ENCODE results near the gene CACNA1C. TPM values are rescaled to one million over a fixed set of nuclear protein-coding genes. Genes with fewer than 3 reads are reported as not detected.
A peak's percentile ranks its signal among the peaks of the same experiment; 100 is the strongest.

CACNA1C gene
- total RNA-seq, 1 experiment from 2014 or later: 0.57 TPM

- no peak for DNase-seq (ENCODE audit: low read depth)
These were observed 178.3 kb downstream of the CACNA1C start for GRCh38 chr12:2231011-2231595.

- DNase-seq (ENCODE audit: low read depth): no peak
These were observed 179.2 kb downstream of the CACNA1C start for GRCh38 chr12:2231956-2232355.

DNA sequence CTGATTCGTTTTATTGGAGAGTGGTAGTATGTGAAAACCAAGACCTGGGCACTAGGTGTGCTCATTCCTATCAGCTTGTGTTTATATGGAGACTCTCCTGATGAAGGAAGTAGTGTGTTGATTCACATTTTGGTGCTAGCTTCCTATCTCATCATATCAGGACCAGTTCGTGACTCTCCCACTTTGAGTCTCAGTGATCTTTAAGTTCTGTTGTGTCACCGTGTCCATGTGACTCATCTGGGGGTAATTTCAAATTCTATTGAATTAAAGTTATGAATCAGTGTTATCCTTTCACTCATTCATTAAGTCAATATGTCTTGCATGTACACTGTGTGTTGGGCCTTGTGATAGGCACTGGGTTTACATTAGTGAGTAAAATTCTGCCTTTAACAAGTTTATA, 180.2 kb downstream of the CACNA1C start:
- DNase-seq (ENCODE audit: low read depth): no peak

DNA sequence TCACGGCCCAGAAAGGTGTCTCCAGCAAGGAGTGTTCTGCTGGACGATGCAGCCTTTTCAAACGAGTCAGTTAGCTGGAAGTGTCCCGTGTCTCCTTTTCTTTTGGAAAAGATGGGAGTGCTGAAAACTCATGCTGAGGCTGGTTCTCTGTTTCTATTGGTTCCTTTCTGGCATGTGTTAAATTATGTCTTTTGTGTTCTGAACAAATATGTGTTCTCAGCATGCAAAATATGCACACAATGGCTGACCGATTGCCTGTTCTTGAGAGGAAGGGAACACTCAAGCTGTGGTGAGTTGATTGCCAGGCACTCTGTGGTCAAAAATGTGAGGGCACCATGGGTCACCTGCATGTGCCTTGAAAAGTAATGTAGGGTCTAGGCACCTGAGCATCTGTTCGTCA, 181.3 kb downstream of the CACNA1C start:
- DNase-seq (ENCODE audit: low read depth): no peak

- no peak for DNase-seq (ENCODE audit: low read depth)
These were observed 182.0 kb downstream of the CACNA1C start for GRCh38 chr12:2234646-2235350.

DNA sequence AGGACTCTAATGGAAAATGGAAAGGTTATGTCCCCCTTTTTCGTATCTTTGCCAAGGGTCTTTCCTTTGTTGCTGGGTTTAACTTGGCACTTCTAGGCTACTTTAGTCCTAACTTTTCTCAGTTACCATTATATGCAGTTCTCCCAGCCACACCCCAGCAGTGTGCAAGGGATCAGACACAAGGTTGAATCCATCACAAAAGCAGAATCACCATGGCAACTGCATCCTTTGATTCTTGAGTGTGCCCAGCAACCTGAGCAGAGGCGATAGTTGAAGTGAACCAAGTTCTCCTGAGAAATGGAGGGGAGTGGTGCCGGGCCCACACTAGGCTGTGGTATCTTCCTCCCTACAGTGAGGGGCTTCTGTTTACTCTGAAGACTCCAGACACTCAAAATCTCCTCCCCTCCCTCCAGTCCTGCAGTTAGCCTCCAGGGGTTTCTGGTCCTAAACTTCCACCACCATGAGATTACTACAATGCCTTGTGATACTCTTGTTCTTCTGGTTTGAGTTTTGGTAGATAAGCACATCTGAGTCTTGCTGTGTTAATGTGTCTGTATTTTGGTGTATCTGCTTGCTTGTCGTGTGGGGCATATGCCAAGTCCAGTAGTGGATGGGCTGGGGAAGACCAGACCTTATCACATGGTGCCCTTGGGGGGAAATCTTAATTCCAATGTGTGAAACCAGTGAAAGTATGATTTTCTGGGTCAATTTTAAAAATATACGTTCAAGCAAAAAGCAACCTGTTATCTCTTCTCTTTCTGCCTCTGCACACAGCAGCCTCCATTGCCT, 183.9 kb downstream of the CACNA1C start:
- no peak for DNase-seq (ENCODE audit: low read depth)

- DNase-seq (ENCODE audit: low read depth): no peak
These were observed 185.3 kb downstream of the CACNA1C start for GRCh38 chr12:2238111-2238510.

GRCh38 chr12:2239381-2239871, 186.6 kb downstream of the CACNA1C start:
- no peak for DNase-seq (ENCODE audit: low read depth)

DNA sequence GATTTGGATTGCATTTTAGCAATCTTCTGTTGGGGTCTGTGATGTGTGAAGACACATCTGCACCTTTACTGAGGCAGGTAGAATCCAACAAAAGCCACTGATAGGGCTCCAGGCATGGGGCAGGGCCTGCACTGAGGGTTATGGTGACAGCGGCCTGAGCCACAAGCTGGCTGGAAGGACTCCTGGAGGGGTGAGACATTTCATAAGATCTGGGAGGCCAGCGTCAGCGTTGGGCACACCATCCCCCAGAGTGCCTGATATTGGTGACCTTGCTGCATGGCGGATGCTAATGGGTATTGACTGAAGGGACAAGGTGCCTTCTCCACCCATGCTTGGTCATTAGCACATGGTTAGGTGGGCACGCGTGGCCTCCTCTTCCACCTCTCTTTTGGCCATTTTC, 187.6 kb downstream of the CACNA1C start:
- DNase-seq (ENCODE audit: low read depth): no peak

DNA sequence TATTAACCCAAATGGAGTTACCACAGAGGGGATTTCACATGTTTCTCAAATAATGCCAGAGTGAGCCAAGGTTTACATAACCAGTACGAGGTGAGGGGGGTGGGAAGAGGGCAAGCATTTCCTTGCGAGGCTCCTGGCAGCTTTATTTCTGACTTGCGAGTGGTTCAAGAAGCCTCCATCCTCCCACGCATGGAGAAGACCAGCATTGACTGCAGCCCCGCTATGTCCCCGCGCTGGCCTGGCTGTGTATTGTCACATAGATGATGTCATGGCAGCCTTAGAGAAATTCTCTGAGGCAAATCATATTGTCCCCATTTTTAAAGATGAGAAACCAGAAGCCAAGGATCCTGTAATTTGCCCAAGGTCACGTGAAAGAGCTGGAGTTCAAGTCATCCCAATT, 188.2 kb downstream of the CACNA1C start:
- DNase-seq (ENCODE audit: low read depth): no peak

- DNase-seq (ENCODE audit: low read depth): no peak
These were observed 189.4 kb downstream of the CACNA1C start for GRCh38 chr12:2242216-2242615.

DNA sequence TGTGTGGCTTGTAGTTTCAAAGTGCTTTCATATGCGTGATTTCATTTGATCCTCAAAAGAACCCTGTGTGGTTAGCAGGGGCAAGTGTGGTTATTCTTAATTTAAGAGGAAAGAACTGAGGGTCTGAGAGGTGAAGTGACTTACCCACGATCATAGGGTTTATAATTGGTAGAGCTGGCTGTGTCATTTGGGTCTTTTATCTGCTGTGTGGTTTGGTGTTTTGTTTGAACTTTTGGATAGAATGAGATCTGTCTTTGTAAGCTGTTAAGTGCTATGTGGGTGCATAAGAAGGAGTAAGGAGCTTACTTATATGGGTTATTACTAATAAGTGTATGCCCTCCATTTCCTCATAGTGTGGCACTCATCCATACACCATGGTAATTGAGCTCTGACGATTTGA, 190.0 kb downstream of the CACNA1C start:
- no peak for DNase-seq (ENCODE audit: low read depth)

GRCh38 chr12:2243275-2243674, 190.5 kb downstream of the CACNA1C start:
- DNase-seq (ENCODE audit: low read depth): no peak

- DNase-seq (ENCODE audit: low read depth): peak; percentile 83
These were observed 191.4 kb downstream of the CACNA1C start for GRCh38 chr12:2244013-2244861.

GRCh38 chr12:2246358-2246757, 193.6 kb downstream of the CACNA1C start:
- no peak for DNase-seq (ENCODE audit: low read depth)

DNA sequence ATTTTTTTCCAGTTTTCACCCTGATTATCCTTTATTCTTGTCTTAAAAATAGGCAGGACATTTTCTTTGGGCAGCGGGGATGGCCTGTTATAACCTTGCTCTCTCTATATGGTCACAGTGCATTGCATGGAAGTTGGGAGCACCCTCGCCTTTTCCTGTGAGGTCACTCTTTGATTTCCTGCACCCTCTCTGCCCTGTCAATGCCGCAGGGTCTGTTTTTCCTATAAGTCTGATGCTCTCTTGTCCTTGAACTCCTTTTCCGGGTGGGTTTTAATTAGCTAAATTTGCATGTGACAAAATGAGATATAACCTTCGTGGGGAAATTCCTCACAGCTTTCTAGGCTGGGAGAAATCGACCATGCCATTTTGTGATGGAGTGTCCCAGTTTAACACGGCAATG, 194.3 kb downstream of the CACNA1C start:
- DNase-seq (ENCODE audit: low read depth): no peak

- DNase-seq (ENCODE audit: low read depth): no peak
These were observed 194.8 kb downstream of the CACNA1C start for GRCh38 chr12:2247596-2247995.

GRCh38 chr12:2248087-2248900, 195.5 kb downstream of the CACNA1C start:
- no peak for DNase-seq (ENCODE audit: low read depth)

DNA sequence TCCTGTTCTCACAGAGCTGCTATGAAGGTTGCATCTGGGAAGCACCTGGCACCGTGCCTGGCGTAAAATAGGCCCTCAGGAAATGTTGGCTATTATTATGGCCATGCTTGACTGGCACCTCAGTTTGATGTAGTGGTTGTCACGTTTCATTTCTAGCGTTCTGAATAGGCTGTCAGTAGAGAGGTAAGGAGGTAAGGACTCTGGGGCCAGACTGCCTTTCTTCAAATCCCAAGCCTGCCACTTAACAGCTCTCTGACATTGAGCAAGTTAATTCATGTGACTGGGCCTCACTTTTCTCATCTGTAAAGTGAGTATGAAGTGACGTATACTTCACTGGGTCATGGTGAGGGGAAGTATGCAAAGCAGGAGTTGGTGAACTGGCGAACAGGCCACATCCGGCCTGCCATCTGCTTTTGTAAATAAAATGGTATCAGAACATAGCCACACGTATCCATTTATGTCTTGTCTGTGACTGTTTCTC, 196.2 kb downstream of the CACNA1C start:
- peak; percentile 31 for DNase-seq (ENCODE audit: low read depth)

DNA sequence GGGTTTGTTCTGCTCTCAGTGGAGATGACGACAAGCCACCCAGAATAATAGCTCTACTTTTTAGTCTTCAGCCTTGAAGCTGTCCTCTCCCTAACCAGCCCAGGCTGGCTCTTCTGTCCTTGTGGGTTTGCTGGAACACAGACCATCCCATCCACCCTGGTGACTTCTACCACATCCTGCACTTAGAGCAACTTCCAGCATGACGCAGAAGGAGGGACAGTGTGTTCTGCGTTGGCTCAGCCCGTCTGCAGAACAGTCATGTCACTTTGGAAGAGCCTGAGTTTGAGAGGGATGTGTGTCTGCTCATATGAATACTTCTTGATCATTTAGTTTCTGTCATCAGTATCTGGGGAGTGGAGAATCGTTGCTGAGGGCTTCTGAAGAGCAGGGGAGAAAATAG, 198.0 kb downstream of the CACNA1C start:
- DNase-seq (ENCODE audit: low read depth): no peak
